ENCODE results near the gene C2CD4C. TPM values are rescaled to one million over a fixed set of nuclear protein-coding genes. Genes with fewer than 3 reads are reported as not detected.
A peak's percentile ranks its signal among the peaks of the same experiment; 100 is the strongest.
"Not testable (repeated sequence)": the region's sequence is repeated elsewhere in the genome, so short reads cannot be mapped to it uniquely, and the experiment has no call there.

Gene C2CD4C
- total RNA-seq, 1 experiment from 2014 or later = 1.8 TPM

DNA sequence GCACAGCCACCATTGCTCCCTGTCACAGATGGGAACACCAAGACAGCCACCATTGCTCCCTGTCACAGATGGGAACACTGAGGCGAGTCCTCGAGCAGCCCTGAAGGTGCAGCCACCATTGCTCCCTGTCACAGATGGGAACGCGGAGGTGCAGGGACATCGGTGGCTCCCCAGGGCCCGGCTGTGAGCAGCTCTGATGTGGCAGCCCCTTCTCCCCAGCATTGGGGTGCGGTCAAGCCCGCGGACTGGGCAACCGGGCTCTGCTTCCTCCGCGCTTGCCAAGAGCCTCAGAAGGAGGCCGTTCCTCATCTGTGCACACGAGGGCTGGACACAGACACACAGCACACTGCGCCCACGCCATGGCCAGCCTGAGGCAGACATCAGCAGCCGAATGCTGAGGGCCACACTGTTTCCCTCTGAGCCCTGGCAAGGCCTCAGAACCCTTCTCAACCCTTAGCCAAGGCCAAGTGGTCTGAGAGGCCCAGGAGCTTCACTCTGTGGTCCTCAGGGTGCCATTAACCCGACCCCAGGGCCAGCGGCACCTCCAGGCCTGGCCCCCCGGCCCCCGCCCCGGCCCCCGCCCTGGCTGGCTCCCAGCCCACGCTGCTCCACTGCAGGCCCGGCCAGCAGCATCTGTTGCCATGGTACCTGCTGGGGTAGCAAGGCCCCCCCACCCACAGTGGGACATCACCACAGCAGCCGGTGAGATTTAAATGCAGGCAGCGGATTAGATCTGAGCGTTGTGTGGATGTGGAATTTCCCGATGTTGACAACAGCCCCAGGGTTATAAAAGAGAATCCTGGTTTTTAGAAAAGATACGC is 18.4 kb downstream of the C2CD4C start:
- DNase-seq (ENCODE audit: low read depth) = no peak
- in situ Hi-C loops (cut with HindIII; ENCODE audit: low pct_unique_long_range_greater_than_20kb, low sequenced_read_pairs) = no loop called here

- no peak for DNase-seq (ENCODE audit: low read depth)
- in situ Hi-C loops (cut with HindIII; ENCODE audit: low pct_unique_long_range_greater_than_20kb, low sequenced_read_pairs) = no loop called here
Measured at GRCh38 chr19:389935-390289, 19.0 kb downstream of the C2CD4C start.

GRCh38 chr19:389255-389934 is 19.6 kb downstream of the C2CD4C start:
- DNase-seq (ENCODE audit: low read depth) = no peak
- in situ Hi-C loops (cut with HindIII; ENCODE audit: low pct_unique_long_range_greater_than_20kb, low sequenced_read_pairs) = no loop called here

GRCh38 chr19:388691-389090 is 20.3 kb downstream of the C2CD4C start:
- no peak for DNase-seq (ENCODE audit: low read depth)
- in situ Hi-C loops (cut with HindIII; ENCODE audit: low pct_unique_long_range_greater_than_20kb, low sequenced_read_pairs) = no loop called here

- DNase-seq (ENCODE audit: low read depth) = no peak
- in situ Hi-C loops (cut with HindIII; ENCODE audit: low pct_unique_long_range_greater_than_20kb, low sequenced_read_pairs) = no loop called here
Measured at GRCh38 chr19:387777-388176, 21.2 kb downstream of the C2CD4C start.

DNA sequence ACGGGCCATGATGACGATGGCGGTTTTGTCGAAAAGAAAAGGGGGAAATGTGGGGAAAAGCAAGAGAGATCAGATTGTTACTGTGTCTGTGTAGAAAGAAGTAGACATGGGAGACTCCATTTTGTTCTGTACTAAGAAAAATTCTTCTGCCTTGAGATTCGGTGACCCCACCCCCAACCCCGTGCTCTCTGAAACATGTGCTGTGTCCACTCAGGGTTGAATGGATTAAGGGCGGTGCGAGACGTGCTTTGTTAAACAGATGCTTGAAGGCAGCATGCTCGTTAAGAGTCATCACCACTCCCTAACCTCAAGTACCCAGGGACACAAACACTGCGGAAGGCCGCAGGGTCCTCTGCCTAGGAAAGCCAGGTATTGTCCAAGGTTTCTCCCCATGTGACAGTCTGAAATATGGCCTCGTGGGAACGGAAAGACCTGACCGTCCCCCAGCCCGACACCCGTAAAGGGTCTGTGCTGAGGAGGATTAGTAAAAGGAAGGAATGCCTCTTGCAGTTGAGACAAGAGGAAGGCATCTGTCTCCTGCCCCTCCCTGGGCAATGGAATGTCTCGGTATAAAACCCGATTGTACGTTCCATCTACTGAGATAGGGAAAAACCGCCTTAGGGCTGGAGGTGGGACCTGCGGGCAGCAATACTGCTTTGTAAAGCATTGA is 22.2 kb downstream of the C2CD4C start:
- in situ Hi-C loops (cut with HindIII; ENCODE audit: low pct_unique_long_range_greater_than_20kb, low sequenced_read_pairs) = not testable (repeated sequence)

DNA sequence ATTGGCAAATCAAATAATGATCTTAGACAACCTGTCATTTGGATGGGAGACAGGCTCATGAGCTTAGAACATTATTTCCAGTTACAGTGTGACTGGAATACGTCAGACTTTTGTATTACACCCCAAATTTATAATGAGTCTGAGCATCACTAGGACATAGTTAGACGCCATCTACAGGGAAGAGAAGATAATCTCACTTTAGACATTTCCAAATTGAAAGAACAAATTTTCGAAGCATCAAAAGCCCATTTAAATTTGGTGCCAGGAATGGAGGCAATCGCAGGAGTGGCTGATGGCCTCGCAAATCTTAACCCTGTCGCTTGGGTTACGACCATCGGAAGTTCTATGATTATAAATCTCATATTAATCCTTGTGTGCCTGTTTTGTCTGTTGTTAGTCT is 22.8 kb downstream of the C2CD4C start:
- in situ Hi-C loops (cut with HindIII; ENCODE audit: low pct_unique_long_range_greater_than_20kb, low sequenced_read_pairs); DNase-seq (ENCODE audit: low read depth): not testable (repeated sequence)

More for the DNA sequence above, 22.2 kb downstream of the C2CD4C start:
- not testable (repeated sequence) for DNase-seq (ENCODE audit: low read depth)

DNA sequence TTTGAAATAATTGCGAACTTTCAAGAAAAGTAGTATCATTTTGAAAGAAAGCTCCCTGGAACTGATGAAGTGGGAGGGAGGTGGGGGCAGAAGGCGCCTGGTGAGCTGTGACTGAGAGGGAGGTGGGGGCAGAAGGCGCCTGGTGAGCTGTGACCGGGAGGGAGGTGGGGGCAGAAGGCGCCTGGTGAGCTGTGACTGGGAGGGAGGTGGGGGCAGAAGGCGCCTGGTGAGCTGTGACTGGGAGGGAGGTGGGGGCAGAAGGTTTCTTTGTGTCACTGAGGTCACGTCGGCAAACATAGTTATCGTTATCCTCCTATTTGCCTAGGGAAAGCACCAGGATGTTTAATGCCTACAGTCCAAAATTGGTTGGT is 24.2 kb downstream of the C2CD4C start:
- in situ Hi-C loops (cut with HindIII; ENCODE audit: low pct_unique_long_range_greater_than_20kb, low sequenced_read_pairs) = no loop called here

DNA sequence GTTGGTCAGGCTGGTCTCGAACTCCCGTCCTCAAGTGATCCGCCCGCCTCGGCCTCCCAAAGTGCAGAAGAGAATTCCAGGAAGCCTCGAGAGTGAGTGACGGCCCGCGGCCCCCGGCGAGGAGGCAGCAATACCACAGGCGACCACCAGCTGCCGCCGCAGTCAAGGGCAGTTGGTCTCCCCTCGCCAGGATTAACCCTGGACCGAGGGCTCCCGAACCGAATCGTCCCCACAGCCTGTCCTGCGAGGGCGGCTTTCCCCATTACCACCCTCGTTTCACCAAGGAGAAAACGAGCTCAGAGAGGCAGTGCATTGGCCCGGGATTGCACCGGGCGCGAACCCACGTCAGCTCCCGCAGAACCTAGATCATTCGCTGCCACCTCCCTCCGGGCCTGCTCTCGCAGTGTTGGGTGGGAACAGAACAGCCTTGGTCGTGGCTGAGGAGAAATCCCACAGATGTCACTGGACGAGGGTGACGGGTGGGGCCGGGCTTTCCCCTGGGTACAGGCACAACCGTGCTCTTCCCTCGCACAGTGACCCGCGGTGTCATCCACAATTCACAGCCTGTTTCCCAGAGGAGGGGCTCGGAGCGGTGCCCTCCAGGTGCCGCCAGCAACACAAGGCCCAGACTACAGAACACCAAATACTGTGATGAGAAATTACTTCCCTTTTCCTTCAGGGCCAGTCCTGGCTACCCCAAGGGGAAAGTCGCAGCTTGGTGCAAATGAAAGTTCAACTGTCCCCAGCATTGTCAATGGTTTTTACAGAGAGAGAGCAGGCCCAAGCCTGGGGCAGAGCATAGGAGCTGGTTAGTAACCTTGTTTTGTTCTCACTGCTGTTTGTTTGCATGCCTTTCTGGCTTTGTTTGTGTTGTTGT is 24.8 kb downstream of the C2CD4C start:
- in situ Hi-C loops (cut with HindIII; ENCODE audit: low pct_unique_long_range_greater_than_20kb, low sequenced_read_pairs) = no loop called here

More for the DNA sequence above, 24.2 kb downstream of the C2CD4C start:
- no peak for DNase-seq (ENCODE audit: low read depth)

GRCh38 chr19:383040-383439 is 25.9 kb downstream of the C2CD4C start:
- in situ Hi-C loops (cut with HindIII; ENCODE audit: low pct_unique_long_range_greater_than_20kb, low sequenced_read_pairs) = no loop called here
- no peak for DNase-seq (ENCODE audit: low read depth)

More for the DNA sequence above, 24.8 kb downstream of the C2CD4C start:
- no peak for DNase-seq (ENCODE audit: low read depth)

DNA sequence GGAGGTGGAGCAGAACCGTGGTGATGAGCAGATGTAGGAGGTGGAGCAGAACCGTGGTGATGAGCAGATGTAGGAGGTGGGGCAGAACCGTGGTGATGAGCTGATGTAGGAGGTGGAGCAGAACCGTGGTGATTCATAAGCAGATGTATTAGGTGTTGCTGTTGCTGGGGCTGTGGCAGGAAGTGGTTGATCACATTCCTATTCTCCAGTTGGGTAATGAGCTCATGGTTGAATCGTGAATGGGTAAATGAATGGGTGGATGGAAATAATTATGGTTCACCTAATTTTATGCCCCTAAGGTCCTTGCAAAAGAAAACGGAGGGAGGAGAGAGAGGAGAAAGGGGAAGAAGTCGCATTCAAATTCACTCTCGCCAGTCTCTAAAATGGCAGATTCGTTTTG is 26.4 kb downstream of the C2CD4C start:
- in situ Hi-C loops (cut with HindIII; ENCODE audit: low pct_unique_long_range_greater_than_20kb, low sequenced_read_pairs) = not testable (repeated sequence)
- peak; percentile 66 for DNase-seq (ENCODE audit: low read depth)

DNA sequence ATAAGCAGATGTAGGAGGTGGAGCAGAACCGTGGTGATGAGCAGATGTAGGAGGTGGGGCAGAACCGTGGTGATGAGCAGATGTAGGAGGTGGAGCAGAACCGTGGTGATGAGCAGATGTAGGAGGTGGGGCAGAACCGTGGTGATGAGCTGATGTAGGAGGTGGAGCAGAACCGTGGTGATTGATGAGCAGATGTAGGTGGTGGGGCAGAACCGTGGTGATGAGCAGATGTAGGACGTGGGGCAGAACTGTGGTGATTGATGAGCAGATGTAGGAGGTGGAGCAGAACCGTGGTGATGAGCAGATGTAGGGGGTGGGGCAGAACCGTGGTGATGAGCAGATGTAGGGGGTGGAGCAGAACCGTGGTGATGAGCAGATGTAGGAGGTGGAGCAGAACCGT is 27.0 kb downstream of the C2CD4C start:
- DNase-seq (ENCODE audit: low read depth); in situ Hi-C loops (cut with HindIII; ENCODE audit: low pct_unique_long_range_greater_than_20kb, low sequenced_read_pairs): not testable (repeated sequence)

DNA sequence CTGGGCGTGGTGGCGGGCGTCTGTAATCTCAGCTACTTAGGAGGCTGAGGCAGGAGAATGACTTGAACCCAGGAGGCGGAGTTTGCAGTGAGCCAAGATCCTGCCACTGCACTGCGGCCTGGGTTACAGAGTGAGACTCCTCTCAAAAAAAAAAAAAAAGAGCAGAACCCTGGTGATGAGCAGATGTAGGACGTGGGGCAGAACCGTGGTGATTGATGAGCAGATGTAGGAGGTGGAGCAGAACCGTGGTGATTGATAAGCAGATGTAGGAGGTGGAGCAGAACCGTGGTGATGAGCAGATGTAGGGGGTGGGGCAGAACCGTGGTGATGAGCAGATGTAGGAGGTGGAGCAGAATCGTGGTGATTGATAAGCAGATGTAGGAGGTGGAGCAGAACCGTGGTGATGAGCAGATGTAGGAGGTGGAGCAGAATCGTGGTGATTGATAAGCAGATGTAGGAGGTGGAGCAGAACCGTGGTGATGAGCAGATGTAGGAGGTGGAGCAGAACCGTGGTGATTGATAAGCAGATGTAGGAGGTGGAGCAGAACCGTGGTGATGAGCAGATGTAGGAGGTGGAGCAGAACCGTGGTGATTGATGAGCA is 28.2 kb downstream of the C2CD4C start:
- in situ Hi-C loops (cut with HindIII; ENCODE audit: low pct_unique_long_range_greater_than_20kb, low sequenced_read_pairs); DNase-seq (ENCODE audit: low read depth): not testable (repeated sequence)

DNA sequence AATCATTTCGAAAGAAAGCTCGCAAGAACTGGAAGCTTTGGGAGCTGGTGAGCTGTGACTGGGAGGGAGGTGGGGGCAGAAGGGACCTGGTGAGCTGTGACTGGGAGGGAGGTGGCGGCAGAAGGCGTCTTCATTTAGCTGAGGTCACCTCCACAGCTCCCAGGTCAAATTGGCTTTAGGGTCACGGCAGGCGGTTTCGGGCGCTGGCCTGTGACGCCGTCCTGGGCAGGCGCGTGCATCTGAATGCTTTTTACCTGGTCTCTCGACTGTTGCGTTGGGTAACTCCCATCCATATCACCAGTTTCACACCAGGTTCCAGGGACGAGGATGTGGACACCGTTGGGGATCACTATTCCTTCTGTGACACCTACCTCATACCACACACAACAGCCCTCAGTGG is 29.2 kb downstream of the C2CD4C start:
- in situ Hi-C loops (cut with HindIII; ENCODE audit: low pct_unique_long_range_greater_than_20kb, low sequenced_read_pairs) = no loop called here
- no peak for DNase-seq (ENCODE audit: low read depth)

DNA sequence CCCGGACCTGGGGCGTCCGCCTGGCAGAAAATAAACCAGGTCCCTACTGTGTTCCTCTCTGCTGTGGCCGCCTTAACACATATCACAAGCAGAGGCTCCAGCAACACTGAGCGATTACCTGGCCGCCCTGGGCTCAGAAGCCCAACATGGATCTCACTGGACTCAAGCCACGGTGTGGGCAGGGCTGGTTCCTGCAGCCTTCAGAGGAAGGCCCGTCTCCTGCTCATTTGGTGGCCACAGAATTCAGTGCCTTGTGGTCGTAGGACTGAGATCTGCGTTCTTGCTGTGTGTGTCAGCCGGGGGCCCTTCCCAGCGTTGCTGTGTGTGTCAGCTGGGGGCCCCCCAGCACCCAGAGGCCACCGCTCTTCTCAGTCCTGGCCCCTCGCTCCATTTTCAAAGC is 30.2 kb downstream of the C2CD4C start:
- in situ Hi-C loops (cut with HindIII; ENCODE audit: low pct_unique_long_range_greater_than_20kb, low sequenced_read_pairs) = no loop called here
- DNase-seq (ENCODE audit: low read depth) = no peak

- in situ Hi-C loops (cut with HindIII; ENCODE audit: low pct_unique_long_range_greater_than_20kb, low sequenced_read_pairs) = no loop called here
- DNase-seq (ENCODE audit: low read depth) = peak; percentile 50
Measured at GRCh38 chr19:377801-378581, 31.0 kb downstream of the C2CD4C start.

DNA sequence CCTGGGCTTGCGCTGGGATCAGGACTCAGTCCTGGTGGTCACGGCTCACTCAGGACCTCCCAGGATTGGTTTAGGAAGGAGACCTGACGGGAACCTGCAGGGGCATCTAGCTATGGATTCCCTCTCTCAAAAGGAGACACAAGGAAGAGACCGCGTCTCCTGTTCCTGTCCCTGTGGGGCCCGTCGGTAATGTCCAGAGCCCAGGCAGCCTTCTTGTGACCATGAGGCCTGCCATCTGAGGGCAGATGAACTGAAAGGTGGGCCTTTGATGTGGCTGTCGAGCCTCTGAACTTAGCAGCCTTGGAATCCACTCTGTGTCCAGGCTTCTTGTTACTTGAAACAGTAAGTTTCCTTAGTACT is 32.9 kb downstream of the C2CD4C start:
- in situ Hi-C loops (cut with HindIII; ENCODE audit: low pct_unique_long_range_greater_than_20kb, low sequenced_read_pairs) = no loop called here
- DNase-seq (ENCODE audit: low read depth) = no peak
